Measurements from ENCODE around the gene DNAJB14. TPM values are rescaled to one million over a fixed set of nuclear protein-coding genes. Genes with fewer than 3 reads are reported as not detected.

Gene DNAJB14
- total RNA-seq, 1 experiment from 2014 or later = 52.5 TPM

DNA sequence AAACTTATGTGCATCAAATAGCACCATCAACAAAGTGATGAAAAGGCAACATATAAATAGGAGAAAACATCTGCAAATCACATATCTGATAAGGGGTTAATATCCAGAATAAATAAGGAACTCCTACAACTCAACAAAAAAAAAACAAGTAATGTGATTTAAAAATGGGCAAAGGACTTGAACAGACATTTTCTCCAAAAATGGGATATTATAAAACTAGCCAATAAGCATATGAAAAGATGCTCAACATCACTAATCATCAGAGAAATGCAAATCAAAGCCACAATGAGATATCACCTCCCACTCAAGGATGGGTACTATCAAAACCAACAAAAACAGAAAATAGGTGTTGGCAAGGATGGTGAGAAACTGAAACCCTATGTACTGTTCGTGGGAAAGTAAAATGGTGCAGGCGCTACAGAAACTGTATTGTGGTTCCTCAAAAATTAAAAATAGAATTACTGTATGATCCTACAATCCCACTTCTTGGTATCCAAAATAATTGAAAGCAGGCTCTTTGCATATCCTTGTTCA lies 2.4 kb downstream of the DNAJB14 start:
- Histone ChIP-seq H2AFZ (ENCODE audit: low read depth, low read length, poor library complexity, severe bottlenecking) (no peak overlapping the region), H4K20me1 (ENCODE audit: insufficient read depth) (peaks cover 8% of the 10 kb centered on the region; the same call in 1 of the 2 replicates), H3K79me2 (ENCODE audit: insufficient read depth, low read length) (peaks cover 91% of the 10 kb centered on the region), H3K9ac (ENCODE audit: low read length) (no peak overlapping the region), H3K9me3 (ENCODE audit: control insufficient read depth in 1 of 2, insufficient read depth in 1 of 2, low read depth in 1 of 2, low read length in 2 of 2) (no peaks in the 10 kb centered on the region), H3K4me2 (ENCODE audit: low read length) (no peak overlapping the region), H3K27ac (ENCODE audit: low read depth, low read length) (no peak overlapping the region), H3K4me3 (replicated peaks in 1 of 2; ENCODE audit: low read depth in 1 of 2, low read length in 2 of 2) (no peak overlapping the region), H3K27me3 (ENCODE audit: insufficient read depth, low read length) (no peaks in the 10 kb centered on the region), H3K4me1 (ENCODE audit: control insufficient read depth in 1 of 2, insufficient read depth in 2 of 2, low read length in 2 of 2) (peaks cover 16 to 31% of the 10 kb centered on the region in 2 experiments; a peak in 3 of 4 replicates), H3K36me3 (ENCODE audit: control insufficient read depth in 1 of 2, insufficient read depth in 2 of 2, low read length in 2 of 2) (peaks cover 12% of the 10 kb centered on the region in 2 experiments; a peak in 3 of 4 replicates), H3K9me2 (ENCODE audit: insufficient read depth) (no peaks in the 10 kb centered on the region)
- ChIA-PET POLR2A (no interaction called here), CTCF (no interaction called here), RAD21 (ENCODE audit: low non-redundant PET in 1 of 2, low total read pairs in 2 of 2, uncharacterized antibody in 2 of 2, unreplicated experiment in 2 of 2) (no interaction called here)
- TF ChIP-seq POLR2A (IDR thresholded peaks at IDR 0.05; ENCODE audit: borderline replicate concordance, extremely low read depth, insufficient read depth, insufficient read length) (no peak), SP1 (IDR thresholded peaks at IDR 0.05; ENCODE audit: low read depth) (no peak), YY1 (IDR thresholded peaks at IDR 0.05; ENCODE audit: extremely low read depth, insufficient replicate concordance, low read depth, low read length) (no peak), ATF3 (IDR thresholded peaks at IDR 0.05) (no peak), ZNF274 (IDR thresholded peaks at IDR 0.05; ENCODE audit: low read depth, low read length) (no peak), RAD21 (IDR thresholded peaks at IDR 0.05; ENCODE audit: low read depth) (no peak), SIN3A (IDR thresholded peaks at IDR 0.05; ENCODE audit: low read depth) (no peak), TCF7L2 (IDR thresholded peaks at IDR 0.05; ENCODE audit: borderline replicate concordance, extremely low read depth, insufficient read depth, insufficient read length) (no peak), ZFX (IDR thresholded peaks at IDR 0.05) (no peak), ELF1 (IDR thresholded peaks at IDR 0.05; ENCODE audit: borderline replicate concordance, low read depth) (no peak), EGR1 (IDR thresholded peaks at IDR 0.05; ENCODE audit: low read depth) (no peak)
- TF ChIP-seq, protein P1, sequence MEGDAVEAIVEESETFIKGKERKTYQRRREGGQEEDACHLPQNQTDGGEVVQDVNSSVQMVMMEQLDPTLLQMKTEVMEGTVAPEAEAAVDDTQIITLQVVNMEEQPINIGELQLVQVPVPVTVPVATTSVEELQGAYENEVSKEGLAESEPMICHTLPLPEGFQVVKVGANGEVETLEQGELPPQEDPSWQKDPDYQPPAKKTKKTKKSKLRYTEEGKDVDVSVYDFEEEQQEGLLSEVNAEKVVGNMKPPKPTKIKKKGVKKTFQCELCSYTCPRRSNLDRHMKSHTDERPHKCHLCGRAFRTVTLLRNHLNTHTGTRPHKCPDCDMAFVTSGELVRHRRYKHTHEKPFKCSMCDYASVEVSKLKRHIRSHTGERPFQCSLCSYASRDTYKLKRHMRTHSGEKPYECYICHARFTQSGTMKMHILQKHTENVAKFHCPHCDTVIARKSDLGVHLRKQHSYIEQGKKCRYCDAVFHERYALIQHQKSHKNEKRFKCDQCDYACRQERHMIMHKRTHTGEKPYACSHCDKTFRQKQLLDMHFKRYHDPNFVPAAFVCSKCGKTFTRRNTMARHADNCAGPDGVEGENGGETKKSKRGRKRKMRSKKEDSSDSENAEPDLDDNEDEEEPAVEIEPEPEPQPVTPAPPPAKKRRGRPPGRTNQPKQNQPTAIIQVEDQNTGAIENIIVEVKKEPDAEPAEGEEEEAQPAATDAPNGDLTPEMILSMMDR (IDR thresholded peaks at IDR 0.05 in 2 of 3, conservative IDR thresholded peaks at IDR 0.05 in 1 of 3; ENCODE audit: borderline replicate concordance in 1 of 3, insufficient read depth in 1 of 3, low read depth in 2 of 3, low read length in 2 of 3) = no peak
- BruUV-seq (replicated peaks) = no TSS peak
- ATAC-seq (no peak), DNase-seq (ENCODE audit: low read depth, low spot score) (no peak)
- intact Hi-C loops (cut with micrococcal nuclease) = no loop called here

Data from HCT116 (cell line).